ENCODE results near the gene ATP6V0E1.
A peak's percentile ranks its signal among the peaks of the same experiment; 100 is the strongest.
"Not testable (repeated sequence)": the region's sequence is repeated elsewhere in the genome, so short reads cannot be mapped to it uniquely, and the experiment has no call there.

The ATP6V0E1 gene

DNA sequence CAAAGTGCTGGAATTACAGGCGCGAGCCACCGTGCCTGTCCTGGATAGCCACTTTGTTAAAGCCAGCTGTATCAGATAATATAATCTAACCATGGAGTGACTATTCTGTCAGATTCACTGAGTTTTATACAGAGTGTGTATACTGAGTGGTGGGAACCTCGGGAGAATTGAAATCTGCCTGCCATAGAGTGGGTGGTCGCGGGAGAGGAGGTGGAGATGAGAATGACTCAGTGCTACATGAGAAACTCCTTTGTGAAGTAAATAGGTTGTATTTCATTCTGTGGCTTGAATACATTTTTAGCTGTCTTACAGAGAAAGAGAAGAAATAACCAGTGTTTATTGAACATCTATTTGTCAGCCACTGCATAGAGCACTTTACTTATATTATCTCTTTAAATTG lies 26.4 kb downstream of the ATP6V0E1 start:
- DNase-seq, result no peak

DNA sequence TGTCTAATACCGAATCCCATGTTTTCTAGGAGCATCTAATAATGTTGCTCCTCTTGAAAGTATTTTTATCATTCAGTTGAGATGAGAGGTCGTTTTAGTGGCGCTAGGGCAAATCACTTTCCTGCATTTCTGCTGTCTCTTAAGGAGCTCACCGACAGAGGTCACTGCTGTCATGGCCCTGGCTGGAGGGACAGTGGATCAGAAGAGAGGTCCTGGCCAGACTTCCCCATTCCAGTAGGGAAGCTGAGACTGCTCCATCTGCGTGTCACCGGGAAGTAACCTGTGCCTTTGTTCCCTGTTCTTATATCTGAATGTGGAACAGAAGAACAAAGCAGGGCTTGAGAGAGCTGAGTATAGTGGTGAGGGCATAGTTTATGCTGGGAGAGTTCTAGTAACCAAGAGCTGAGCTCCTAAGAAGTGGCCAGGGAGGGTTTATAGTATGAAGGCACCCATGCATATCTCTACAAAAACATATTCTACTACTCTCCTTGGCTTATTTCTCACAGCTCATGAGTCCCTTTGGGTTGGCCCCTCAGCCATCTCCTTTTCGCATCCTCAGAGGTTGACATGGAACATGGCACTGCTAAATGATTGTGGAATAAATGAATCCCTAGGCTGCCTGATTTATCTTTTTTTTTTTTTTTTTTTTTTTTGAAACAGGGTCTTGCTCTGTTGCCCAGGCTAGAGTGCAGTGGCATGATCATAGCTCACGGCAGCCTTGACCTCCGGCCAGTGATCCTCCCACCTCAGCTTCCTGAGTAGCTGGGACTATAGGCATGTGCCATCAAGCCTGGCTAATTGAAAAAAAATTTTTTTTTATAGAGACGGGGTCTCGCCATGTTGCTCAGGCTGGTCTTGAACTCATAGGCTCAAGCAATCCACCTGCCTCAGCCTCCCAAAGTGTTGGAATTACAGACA lies 27.2 kb downstream of the ATP6V0E1 start:
- peak; percentile 24 for DNase-seq

DNA sequence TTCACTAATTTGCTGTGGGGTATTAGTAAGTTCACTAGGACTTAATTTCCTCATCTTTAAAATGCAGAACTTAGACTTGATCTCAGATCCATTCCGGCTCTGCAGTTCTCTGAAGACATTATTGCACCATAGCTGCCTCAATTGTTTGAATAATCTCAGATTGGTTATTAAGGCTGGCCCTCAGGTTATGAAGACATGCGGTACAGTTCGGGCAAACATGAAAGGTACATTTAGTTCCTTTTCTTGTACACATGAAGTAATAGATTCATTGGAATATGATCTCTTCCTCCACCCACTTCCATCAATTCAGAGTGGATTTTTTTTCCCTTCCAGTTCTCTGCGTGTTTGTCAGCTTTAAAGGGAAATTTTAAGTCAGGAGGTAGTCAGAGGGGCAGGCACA lies 28.0 kb downstream of the ATP6V0E1 start:
- DNase-seq, result no peak

DNA sequence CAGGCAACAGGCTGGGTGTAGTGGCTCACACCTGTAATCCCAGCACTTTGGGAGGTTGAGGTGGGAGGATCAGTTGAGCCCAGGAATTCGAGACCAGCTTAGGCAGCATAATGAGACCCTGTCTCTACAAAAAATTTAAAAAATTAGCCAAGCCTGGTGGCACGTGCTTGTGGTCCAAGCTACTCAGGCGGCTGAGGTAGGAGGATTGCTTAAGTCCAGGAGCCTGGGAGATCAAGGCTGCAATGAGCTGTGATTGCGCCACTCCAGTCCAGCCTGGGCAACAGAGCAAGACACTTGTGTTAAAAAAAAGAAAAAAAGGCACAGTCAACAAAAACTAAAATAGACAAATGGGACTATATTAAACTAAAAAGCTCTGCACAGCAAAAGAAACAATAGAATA lies 29.3 kb downstream of the ATP6V0E1 start:
- no peak for DNase-seq

DNA sequence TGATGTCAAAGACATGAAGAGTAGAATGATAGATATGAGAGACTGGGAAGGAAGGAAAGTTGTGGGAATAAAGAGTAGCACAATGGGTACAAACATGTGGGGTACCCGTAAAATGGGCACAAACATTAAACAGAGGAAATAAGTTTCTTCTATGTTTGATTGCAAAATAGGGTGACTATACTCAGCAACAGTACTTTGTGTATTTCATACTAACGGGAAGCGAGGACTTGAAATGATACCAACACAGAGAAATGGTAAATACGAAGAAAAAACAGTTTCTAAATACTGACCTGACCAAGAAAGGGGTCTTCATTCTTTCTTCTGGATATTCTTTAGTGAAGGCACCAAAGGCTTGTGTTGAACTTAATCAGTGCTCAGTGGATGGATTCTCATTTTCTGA lies 31.1 kb downstream of the ATP6V0E1 start:
- no peak for DNase-seq

DNA sequence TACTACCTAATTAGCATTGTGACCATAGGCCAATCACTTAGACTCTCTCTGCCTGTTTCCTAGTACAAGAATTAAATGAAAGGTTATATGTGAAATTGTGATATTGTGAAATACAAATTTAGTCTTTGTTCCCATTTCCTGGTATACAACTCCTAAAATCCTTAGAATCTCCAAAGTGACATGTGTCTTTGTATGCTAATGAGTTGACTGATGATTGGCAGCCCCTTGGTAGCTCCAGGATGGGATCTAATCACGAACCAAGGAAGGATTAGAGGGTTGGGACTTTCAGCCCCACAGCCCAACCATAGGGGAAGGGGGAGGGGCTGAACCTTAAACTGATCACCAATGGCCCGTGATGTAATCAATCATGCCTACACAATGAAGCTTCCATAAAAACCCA lies 31.6 kb downstream of the ATP6V0E1 start:
- DNase-seq, result no peak

DNA sequence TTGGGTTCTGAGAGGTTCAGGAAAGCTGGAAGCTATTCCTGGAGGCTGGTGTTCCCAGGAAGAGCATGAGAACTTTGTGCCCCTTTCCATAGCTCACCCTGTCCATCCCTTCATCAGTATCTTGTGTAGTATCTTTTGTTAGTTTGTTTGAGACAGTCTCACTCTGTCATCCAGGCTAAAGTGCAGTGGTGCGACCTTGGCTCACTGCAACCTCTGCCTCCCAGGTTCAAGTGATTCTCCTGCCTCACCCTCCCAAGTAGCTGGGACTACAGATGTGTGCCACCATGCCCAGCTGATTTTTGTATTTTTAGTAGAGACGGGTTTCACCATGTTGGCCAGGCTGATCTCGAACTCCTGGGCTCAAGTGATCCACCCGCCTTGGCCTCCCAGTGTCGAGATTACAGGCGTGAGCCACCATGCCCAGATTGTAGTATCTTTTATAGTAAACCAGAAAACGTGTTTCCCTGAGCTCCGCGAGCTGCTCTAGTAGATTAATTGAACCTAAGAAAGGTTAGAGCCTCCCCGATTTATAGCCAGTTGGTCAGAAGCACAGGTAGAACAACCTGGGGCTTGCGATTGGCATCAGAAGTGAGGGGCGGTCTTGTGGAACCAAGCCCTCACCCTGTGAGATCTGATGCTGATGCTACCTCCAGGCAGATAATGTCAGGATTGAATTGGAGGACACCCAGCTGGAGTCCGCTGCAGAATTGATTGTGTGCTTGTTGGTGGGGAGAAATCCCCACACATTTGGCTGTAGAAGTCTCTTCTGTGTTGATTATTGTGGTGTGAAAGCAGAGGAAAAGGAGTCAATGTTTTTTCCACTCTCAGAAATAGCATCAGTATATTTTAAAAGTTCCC lies 32.3 kb downstream of the ATP6V0E1 start:
- DNase-seq, result no peak

DNA sequence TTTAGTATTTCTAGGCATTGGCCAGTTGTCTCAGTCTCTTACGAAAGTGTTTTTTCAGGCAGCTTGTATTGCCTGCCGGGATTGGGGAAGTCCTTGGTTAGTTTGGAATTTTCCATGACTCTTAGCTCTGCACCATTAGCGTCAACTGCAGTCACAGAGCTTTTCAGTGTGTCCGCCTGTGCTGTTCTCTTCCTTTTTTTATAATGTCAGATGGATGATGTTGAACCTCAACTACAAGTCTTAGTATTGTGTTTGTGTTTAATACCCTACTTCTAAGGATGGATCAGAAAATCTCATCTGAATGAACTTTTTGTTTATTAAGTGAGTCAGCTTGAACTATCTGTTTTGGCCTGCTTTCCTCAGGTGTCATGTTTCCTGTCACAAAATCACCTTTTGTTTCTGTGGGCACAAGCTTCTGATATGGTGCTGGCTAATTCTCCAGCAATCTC lies 33.1 kb downstream of the ATP6V0E1 start:
- no peak for DNase-seq

DNA sequence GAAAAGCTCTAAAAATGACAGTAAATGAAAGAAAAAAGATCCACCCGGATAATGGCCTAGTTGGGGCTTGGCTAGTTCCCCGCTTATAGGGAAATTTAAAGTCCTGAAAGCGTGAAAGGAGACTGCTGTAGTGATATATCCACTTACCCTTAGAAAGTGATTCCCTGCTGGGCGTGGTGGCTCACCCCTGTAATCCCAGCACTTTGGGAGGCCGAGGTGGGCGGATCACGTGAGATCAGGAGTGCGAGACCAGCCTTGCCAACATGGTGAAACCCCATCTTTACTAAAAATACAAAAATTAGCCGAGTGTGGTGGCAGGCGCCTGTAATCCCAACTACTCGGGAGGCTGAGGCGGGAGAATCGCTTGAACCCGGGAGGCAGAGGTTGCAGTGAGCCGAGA lies 33.5 kb downstream of the ATP6V0E1 start:
- not testable (repeated sequence) for DNase-seq

DNA sequence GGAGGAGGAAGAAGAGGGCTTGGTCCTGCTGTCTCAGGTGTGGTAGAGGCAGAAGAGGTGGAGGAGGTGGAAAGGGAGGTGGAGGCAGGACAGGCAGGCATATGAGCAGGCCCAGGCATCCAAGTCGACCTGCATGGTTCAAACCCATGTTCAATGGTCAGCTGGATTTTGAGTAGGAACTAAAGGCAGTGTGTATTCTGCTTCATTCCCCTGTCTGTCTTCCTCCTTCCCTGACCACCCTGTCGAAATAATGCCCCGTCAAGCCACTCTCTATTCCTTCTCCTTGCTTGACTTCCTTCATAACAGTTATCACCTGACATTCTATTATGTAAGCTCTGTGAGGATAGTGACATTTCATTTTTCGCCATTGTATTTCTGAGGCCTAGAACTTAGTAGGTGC lies 34.8 kb downstream of the ATP6V0E1 start:
- DNase-seq, result no peak

DNA sequence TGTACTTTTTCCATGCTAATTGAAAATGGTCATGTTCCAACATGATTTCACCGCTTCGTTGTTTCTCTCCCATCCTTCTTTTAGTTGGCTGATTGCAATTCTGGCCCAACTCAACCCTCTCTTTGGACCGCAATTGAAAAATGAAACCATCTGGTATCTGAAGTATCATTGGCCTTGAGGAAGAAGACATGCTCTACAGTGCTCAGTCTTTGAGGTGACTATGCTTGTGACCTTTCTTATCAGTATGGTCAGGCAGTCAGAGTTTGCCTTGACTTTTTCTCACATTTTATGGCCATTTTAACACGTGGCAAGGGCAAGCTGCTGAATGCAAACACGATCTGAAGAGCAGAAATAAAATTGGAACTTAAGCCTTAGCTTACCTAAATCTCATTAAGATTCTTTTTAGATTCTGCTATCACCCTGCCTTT lies 36.6 kb downstream of the ATP6V0E1 start:
- peak; percentile 89 for DNase-seq

DNA sequence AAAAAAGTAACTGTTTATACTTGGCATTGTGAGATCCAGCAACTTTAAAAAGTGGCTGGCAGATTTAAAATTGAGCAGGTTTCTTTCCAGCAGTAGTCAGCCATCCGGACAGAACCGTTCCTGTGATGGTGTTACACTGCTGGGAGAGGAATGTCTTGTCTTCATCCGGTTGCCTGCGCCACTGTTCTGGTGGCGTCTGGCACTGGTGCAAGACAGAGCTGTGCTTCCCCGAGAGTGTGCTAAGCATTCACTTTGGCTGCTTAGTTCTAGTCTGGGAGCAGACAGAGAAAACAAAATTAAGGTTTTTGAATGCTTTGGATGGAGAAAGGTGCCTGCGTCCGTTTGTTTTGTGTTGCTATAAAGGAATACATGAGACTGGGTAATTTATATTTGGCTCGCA lies 37.1 kb downstream of the ATP6V0E1 start:
- DNase-seq, result no peak

DNA sequence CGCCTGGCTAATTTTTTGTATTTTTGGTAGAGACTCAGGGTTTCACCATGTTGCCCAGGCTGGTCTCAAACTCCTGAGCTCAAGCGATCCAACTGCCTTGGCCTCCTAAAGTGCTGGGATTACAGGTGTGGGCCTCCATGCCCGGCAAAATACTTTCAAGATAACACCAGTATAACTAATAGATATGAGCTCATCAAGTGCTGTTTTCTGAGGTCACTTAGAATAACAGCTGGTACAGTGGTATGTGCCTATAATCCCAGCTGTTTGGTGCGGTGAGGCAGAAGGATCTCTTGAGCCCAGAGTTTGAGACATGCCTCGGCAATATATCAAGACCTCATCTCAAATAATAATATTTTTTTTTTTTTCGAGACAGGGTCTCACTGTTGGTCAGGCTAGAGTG lies 42.1 kb downstream of the ATP6V0E1 start:
- DNase-seq, result no peak

DNA sequence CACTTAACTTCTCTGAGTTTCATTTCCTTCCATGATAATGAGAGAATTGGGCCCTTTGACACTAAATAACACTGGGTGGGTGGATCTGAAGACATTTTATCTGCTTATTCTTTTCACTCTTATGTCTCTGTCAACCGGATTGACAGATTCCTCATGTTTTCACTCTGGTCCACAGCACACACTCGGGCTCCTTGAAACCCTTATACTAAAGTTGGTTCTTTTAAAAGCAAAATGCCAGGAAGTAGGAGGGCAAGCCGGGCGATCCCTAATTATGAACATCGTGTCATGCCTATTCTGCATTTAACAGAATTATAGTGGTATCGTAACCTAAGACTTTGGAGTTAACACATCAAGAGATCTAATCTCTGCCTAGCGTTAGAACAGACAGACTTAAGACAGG lies 44.3 kb downstream of the ATP6V0E1 start:
- no peak for DNase-seq

DNA sequence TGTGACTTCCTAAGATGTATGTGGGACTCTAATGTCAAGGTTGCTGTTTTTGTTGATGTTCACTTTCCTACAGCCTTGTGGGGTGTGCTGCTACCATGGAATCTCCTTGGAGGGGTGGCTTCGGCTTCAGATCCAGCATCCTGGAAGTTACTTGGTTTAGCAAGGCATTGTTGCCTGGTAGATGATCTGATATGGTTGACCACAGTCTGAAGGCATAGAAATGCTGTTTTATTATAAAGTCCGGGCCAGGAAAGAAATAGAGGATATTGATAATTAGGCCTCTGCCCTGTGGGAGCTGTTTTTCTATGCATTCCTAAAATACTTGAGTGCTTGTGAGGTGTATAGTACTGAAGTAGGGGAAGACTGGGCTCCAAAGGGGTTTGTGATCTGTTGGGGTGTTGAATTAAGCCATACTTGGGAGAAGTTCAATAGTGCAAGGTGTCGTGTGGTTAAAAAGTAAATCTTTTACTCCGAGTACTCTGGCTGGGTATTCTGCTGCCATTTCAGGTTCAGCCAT lies 45.3 kb downstream of the ATP6V0E1 start:
- peak; percentile 28 for DNase-seq

DNA sequence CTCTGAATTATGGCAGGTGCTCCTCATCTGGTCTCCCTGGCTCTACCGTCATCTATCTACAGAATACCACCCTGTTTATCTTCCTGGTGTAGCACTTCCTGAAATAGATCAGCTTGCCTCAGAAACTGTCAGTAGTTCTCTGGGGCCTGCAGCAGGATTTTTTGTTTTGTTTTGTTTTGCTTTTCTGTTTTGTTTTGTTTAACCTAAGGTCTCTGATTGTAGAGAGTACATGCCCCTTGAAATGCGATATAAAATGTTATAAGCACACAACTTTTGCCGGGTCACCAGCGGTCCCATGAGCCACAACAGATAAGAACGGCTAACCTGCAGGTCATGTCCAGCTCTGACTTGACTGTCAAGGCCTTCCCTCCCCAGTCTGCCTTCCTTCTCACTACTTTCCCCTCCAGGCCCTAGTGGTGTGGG lies 45.9 kb downstream of the ATP6V0E1 start:
- peak; percentile 80 for DNase-seq

DNA sequence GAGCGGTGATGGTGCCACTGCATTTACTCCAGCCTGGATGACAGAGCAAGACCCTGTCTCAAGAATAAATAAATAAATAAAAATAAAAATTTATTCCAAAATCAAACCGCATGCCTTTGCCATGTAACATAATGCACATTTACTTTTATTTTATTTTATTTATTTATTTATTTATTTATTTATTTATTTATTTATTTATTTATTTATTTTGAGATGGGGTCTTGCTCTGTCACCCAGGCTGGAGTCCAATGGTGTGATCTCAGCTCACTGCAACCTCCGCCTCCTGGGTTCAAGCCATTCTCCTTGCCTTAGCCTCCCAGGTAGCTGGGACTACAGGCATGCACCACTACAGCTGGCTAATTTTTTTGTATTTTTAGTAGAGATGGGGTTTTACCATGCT lies 48.5 kb downstream of the ATP6V0E1 start:
- DNase-seq, result not testable (repeated sequence)

DNA sequence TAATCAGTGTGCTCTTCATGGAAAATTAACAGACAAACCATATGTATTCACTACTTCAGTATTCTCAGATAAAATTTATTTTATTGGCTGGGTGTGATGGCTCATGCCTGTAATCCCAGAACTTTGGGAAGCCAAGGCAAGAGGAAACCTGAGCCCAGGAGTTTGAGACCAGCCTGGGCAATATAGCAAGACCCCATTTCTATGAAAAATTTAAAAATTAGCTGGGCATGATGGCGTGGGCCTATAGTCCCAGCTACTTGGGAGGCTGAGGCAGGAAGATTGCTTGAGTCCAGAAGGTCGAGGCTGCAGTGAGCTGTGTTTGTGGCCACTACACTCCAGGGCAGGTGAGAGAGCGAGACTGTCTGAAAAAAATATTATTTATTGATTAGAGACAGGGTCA lies 49.2 kb downstream of the ATP6V0E1 start:
- DNase-seq, result no peak

DNA sequence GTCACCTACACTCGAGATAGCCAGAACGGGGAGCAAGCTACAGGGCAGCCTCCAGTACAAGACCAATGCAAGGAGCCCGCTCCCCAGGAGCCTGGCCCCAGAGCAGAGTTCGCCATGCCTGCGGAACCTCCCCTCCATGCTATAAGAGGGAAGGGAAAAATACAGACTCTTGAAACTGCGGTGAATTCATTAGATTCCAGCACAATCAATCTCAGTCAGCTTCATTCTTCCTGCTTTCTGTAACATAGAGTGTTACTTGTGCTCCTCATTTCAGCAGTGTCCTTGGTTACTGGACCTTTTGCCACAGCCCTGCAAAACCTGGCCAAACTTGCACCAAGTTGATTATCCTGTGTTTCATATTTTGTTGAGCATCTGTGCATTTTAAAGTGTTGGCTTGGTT lies 50.4 kb downstream of the ATP6V0E1 start:
- no peak for DNase-seq

DNA sequence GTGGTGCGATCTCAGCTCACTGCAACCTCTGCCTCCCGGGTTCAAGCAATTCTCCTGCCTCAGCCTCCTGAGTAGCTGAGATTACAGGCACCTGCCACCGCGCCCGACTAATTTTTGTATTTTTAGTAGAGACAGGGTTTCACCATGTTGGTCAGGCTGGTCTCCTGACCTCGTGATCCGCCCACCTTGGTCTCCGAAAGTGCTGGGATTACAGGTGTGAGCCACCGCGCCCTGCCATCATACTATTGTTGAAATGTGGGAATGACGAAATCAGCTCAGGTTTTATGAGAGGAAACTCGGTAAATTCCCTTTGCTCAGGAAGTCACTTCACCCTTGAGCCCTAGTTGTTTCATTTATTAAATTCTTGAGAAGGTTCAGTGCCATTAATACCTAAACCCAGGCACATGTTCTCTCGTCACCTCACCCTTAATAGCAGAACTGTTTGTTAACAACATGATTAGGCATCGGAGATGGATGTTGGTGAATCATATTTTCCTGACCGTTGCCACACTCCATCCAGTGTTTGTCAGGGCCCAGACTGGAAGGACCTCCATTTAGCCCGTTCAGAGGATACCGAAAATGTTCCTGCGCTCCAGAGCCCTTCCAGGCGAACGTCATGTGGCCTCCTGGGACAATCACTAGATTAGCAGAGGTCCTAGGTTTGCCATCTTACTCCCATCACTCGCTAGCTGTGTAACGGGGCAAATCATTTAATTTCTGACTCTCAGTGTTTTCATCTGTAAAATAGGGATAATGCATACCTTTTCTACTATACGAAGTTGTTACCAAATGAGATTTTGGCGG lies 52.5 kb downstream of the ATP6V0E1 start:
- DNase-seq, result no peak

DNA sequence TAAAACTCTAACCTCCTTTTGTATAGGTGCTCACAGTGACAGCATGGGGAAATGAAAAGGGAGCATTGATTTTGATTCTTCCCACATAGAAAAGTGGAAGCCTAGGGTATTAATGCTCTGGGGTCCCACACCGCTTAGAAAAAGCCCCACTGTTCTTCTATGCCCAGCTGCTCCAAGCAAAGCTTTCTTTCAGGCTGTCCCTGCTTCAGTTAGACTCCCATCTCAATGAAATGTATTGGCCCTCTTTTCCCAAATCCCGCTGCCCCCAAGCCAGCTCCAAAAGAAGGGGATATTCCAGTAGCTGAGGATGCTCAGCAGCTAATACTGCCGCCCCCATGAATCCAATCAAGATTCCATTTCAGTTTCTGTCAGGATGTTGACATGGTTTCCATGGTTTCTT lies 55.6 kb downstream of the ATP6V0E1 start:
- DNase-seq, result no peak

DNA sequence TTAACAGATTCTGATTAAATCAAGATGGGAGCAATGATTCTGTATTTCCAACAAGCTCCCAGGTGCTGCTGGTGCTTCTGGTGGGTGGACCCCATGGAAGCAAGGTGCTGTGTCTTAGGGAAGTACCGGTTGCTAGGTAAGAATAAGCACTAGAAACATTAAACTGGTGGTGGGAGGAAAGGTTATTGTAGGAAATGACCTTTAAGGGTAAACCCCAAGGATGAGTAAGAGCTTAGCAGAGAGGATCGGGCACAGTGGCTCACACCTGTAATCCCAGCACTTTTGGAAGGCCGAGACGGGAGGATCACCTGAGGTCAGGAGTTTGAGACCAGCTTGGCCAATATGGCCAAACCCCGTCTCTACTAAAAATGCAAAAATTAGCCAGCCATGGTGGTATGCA lies 56.4 kb downstream of the ATP6V0E1 start:
- DNase-seq, result no peak
